Erythroblast (primary cell): ENCODE results near the gene SCFD2.
"Not testable (repeated sequence)": the region's sequence is repeated elsewhere in the genome, so short reads cannot be mapped to it uniquely, and the experiment has no call there.

Experiments
- DNase-seq, 2 experiments: peaks; one replicate each; lab custom pipeline; 2025; lab: John Stamatoyannopoulos, UW
- GATA1 ChIP-seq: IDR thresholded peaks from 2 replicates; pipeline ENCODE4 v1.6.1; 2011; ENCODE audit warnings: low read depth, mild to moderate bottlenecking, control low read depth, low read length, moderate library complexity
- POLR2A ChIP-seq: IDR thresholded peaks from 2 replicates; pipeline ENCODE4 v1.6.1; 2011; ENCODE audit warnings: mild to moderate bottlenecking, low read length

The SCFD2 gene

DNA sequence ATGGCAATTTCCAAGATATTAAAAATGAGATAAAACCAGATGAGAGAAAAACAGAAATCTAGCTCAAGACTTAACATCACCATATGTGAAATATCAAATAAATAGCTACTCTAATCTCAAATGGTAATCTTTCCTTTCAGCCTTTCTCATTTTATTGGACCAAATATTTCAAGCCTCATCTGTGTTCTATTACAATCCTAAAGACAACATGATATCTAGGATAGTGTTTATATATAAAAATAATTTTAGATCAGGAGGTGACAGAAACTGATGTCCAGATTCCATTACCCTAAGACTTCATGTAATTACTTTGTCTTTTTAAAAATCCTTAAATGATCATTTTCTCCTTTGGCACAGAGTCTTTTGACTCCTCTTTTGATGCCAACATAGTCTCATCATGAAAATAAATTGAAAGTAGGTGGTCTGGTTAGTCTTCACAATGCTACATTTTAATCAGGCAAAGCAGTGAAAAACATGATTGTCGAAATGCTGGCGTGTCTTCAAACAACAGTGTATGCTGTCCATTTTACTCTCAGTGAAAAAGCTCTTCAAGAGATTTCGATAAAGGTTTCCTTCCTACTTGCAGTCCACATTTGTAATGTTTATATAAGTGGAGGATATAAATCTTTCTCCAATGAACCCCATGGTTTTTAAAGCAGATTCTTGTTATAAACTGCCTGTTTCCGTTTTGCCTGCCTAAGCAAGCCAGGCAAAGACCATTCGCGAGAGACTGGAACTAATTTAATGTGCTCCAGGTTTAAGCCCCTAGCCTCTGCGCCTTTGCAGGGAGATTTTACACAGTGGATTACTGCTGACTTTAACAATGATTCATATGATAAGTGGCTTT is 169.8 kb downstream of the SCFD2 start:
- TF ChIP-seq POLR2A (no peak), GATA1 (no peak)
- no peak for DNase-seq

DNA sequence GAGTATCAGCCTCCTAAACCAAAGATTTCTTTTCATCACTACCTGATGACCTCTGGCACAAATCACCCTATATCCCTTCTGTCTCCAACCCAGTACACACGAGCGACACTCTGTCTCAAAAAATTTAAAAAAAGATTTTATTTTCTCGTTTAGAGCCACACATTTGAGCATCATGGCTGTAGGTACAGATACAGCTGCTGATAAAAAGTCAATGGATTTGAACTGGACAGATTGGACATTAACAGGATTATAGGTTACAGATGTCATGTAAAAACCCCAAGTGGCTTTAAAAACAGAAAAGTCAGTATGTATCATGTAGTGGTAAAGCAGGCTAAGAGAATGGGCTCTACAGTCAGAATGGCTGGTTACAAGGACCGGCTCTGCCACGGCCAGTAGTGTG is 171.1 kb downstream of the SCFD2 start:
- TF ChIP-seq GATA1, result no peak
- no peak for TF ChIP-seq POLR2A
- no peak for DNase-seq

DNA sequence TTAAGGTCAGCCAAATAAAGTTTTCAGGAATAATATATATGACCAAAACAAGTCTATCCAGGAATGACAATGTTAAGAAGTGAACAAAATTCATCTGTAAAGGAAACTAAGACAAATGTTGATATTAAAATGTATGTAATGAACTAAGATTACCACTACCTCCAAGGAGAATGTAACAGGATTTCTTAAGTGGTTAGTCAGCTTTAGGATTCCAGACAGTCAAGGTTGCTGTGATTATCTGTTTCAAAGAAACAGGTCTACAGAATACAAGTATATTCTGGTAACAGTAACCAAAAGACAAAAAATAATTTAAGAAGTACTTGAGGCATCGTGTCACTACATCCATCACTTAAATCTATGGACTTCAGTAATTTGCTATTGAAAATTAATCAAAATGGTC is 172.8 kb downstream of the SCFD2 start:
- no peak for TF ChIP-seq GATA1
- no peak for TF ChIP-seq POLR2A
- no peak for DNase-seq

DNA sequence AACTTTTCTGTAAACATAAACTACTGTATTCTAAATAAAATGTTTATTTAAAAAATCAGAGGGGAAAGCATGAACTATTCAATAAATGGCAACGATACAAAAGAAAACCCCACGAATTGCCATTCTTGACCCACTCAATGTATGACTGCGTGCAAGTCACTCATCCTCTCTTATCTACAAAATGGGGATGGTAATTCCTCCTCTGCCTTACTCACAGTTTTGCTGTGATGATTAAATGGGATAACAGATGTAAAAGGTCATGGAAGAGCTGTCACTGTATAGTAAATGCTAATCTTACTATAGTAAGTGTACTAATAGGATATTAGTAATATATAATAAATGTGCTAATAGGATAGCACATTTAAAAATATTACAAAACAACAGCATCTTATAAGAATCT is 173.4 kb downstream of the SCFD2 start:
- DNase-seq, result no peak

DNA sequence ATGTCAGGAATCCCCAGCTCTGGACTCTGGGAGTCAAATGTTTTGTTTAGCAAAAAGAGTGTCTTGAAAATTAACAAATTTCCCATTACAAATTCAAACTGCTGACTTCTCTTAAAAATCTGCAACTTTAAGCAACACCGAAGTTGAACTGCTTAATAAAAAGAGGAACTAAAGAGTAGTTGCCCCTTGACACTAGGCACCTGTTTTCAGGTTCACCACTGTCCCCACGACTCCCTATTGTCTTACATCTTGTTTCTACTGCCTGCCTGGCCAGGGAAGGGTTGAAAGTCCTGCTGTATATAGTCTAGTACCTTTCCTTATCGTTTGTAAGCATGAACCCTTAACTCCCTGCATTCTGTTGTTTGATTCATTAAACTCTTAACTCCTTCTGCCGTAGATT is 173.9 kb downstream of the SCFD2 start:
- TF ChIP-seq POLR2A, result no peak
- no peak for TF ChIP-seq GATA1
- DNase-seq, result no peak

More for the DNA sequence above, 173.4 kb downstream of the SCFD2 start:
- TF ChIP-seq GATA1 (no peak), POLR2A (no peak)

DNA sequence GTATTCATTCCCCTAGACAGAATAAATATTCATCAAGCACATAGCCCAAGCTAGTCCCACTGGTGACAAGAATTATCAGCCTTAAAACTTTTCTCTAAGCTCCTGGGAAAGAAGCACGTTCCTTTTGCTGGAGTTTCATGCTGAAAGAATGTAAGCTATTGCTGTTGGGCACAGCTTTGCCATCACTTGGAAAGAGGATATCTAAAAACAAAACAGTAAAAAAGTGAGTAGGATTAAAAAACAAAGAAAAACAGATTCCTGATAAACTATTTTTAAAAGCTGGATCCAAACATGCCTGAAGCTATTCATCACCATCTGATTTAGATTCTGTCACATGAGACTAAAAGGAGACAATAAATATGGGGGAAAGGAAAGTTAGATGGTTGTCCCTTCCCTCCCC is 176.8 kb downstream of the SCFD2 start:
- DNase-seq, result no peak
- TF ChIP-seq POLR2A (no peak), GATA1 (no peak)

DNA sequence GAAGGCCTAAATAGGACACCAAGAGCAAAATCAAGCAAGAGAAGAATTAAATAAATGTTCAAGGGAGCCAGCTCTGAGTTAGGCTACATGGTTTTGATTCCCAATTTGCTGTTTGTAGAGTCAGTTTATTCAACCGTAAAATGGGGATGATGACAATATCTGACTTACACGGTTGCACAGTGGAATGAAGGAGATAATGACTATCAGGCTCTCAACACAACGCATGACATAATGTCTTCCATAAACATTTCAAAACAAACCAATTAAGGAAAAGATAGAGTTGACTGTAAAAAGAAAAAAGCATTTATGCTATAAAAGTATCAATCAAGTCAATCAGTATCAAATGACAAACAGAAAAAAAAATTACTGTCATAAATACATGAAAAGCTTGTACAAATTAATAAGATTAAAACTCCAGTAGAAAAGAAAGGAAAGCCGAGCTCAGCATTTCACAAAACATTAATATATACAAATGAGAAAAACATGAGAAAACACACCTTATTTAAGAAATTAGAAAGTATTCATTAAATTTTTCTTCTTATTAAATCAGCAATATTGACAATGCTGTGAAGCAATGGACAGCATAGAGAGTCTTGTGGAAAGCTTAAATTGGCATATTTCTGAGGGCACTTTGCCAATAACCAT is 179.0 kb downstream of the SCFD2 start:
- no peak for TF ChIP-seq POLR2A
- no peak for TF ChIP-seq GATA1
- peak; percentile 18 to 60 for DNase-seq

DNA sequence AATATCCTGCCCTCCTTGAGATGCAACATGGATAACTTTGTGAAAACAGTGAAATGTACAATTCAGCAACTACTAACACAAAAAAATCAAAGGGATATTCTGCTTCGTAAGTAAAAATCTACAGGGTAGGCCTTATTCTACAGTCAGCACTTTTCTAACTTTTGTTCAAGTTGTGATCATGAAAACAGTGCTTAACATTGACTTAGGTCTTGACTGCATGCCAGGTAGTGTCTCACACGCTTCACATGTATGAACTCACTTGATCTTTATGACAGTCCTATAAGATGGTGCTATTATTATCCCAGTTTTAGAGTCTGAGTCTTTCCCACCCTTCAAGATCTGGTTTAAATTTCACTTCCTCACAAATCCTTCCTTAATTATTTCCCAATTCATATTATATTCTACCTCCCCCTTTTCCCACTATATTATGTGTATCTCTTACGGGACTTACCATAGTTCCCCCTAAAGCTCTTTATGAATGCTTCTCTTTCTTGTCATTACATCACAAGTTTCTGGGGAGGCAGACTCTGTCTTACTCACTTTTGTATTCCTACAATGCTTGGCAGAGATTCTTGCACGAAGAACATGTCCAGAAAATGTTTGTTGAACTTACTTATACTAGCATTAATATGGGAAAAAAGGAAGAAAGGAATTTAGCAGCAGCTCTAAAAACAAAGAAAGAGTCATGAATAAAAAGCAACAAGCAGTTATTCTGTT is 179.8 kb downstream of the SCFD2 start:
- DNase-seq, result no peak

DNA sequence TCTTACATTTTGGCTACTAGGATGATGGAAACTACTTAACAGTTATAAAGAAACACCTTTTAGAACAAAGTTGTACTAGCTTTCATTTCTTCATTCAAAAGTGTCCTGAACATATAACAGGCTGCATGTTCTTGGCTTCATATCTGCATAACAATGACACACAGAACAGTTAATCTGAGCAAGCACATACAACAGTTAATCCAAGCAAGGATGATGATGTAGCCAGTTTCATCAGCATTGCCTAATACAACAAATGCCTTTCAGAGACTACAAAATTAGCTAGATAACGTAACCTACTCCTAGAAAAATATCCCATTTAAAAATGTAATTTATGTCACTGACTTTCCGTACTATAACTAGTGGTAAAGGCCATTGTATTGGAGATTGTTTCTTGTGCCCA is 182.1 kb downstream of the SCFD2 start:
- DNase-seq, result no peak

More for the DNA sequence above, 179.8 kb downstream of the SCFD2 start:
- TF ChIP-seq GATA1, result no peak
- no peak for TF ChIP-seq POLR2A

DNA sequence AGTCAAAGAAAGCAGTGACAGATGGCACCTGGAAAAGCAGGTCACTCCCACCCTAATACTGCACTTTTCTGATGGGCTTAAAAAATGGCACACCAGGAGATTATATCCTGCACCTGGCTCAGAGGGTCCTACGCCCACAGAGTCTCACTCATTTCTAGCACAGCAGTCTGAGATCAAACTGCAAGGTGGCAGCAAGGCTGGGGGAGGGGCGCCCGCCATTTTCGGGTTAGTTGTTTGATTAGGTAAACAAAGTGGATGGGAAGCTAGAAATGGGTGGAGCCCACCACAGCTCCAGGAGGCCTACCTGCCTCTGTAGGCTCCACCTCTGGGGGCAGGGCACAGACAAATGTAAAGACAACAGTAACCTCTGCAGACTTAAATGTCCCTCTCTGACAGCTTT is 188.1 kb downstream of the SCFD2 start:
- not testable (repeated sequence) for DNase-seq

More for the DNA sequence above, 182.1 kb downstream of the SCFD2 start:
- TF ChIP-seq GATA1 (no peak), POLR2A (no peak)

DNA sequence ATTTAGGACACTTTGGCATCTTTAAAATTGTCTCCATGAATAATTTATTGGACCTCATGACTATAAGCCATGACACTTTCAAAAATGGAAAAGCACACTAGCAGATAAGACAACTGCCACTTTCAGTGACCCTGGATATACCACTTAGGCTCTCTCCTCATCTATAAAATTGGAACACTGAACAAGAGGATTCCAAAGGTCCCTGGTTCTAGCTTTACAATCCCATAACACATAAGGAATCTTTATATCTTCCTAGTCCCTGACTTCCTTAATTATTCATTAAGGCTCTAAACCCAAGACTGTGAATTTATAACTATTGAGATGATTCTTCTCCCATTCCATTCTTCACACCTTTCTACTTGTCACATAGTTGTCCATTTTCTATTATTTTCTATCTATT is 190.2 kb downstream of the SCFD2 start:
- DNase-seq, result no peak
- TF ChIP-seq GATA1 (no peak), POLR2A (no peak)

DNA sequence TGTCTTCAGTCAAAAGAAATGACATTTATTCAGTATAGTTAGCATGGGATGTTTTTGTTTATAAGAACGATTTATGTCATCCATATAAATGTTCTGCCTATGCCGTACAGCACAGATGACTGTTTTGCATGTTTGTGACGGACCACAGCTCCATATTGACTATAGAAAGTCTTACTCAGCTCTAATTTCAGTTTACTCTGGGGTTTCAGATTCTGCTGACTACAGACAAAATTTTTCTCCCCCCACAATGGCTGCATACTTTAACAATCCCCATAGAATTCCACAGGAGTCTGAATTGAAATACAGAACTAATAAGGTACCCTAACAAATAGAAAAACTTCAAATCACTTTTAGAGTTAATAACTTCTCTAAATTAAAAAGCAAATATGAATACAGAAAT is 191.0 kb downstream of the SCFD2 start:
- no peak for DNase-seq
- TF ChIP-seq GATA1 (no peak), POLR2A (no peak)

DNA sequence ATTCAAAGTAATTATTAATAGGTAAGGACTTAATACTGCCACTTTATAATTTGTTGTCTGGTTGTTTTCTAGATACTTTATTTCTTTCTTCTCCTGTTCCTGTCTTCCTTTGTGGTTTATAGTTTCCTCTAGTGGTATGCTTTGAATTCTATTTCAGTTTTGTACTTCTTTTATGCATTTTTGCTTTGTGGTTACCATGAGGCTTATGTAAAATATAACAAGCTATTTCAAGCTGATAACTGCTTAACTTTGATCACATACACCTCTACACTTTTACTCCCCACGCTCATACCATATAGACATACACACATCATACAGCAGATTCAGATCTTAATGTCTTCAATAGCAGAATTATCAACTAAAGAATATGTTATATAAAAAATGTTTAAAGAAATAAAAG is 192.3 kb downstream of the SCFD2 start:
- TF ChIP-seq POLR2A, result peak; percentile 4
- TF ChIP-seq GATA1, result no peak

DNA sequence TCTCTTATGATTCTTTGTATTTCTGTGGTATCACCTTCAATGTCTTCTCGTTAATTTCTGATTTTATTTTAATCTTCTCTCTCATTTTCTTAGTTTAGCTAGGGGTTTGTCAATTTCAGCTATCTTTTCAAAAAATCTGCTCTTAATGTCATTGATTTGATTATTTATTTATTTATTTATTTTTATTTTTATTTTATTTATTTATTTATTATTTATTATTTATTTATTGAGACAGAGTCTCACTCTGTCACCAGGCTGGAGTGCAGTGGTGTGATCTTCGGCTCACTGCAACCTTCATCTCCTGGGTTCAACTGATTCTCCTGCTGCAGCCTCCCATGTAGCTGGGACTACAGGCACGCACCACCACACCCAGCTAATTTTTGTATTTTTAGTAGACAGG is 194.1 kb downstream of the SCFD2 start:
- TF ChIP-seq POLR2A (no peak), GATA1 (no peak)
- no peak for DNase-seq

More for the DNA sequence above, 192.3 kb downstream of the SCFD2 start:
- no peak for DNase-seq
